GM21737 (cell line): ENCODE data around the gene C16orf74.

Experiments used
- ATAC-seq: cut with Tn5 transposase; IDR thresholded peaks from one replicate; pipeline ENCODE4 v1.9.1; 2021; ENCODE audit warnings: mild to moderate bottlenecking, moderate library complexity; ENCODE audit not compliant: unreplicated experiment

C16orf74 gene

GRCh38 chr16:85677383-85677967 lies 73.4 kb downstream of the C16orf74 start:
- no peak for ATAC-seq

- ATAC-seq, result no peak
These were observed 74.4 kb downstream of the C16orf74 start for GRCh38 chr16:85676466-85676865.

GRCh38 chr16:85675251-85675874 lies 75.5 kb downstream of the C16orf74 start:
- no peak for ATAC-seq

- no peak for ATAC-seq
These were observed 76.1 kb downstream of the C16orf74 start for GRCh38 chr16:85674828-85675227.

GRCh38 chr16:85674418-85674755 lies 76.5 kb downstream of the C16orf74 start:
- no peak for ATAC-seq

DNA sequence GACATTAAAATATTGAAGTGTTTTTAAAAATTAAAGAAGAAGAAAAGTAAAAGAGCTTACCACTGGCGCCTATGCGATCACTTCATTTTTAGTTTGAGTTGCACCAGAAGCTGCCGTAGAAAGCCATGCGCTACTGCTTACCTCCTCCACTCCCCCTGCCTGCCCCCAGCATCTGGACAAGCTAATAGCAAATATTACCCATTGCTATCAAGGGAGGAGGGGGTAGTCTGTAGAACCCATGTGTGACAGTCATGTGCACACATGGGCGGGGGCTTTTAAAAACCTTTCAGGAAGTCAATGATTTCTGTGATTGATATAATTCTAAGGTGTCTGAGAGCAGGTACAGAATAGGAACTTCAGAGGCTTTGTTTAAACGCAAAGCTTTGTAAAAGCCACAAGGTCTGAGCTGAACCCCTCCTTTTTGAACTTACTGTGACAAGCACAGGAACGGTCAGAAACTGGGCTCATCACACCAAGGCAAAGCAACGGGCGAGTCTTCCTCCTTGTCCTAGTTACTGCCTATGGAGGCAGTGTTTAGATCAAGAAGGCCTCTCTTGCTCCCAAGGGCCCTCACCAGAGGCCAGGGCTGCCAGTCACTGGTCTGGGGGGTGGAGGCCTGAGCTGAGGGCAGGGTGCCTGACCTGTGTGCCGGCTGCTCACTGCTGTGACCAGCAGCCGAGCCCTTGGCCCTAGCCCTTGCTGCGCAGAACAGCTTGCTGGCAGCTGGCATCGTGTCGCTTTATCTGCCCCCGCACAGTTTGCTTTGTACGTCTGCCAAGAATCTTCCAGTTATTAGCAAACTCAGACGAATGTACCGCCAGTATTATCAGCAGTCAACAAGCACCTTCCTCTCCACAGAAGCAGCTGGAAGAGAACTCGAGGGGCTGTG lies 77.1 kb downstream of the C16orf74 start:
- ATAC-seq, result no peak

DNA sequence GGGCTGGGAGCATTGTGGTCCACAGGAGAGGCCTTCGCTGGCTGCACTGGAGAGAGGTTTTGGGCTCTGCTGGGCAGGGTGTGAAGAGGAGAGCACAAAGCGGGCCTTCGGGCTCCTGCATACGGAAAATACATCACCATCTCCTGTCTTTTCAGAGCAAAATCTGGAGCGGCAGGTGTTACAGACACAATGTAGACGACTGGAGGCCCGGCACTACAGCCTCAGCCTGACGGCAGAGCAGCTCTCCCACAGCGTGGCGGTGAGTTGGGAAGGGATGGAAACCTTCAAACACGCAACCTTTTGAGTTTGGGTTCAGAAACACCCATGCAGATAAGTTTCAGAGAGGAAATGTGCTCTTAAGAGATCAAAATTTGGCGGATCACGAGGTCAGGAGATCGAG lies 80.1 kb downstream of the C16orf74 start:
- no peak for ATAC-seq

GRCh38 chr16:85668676-85669424 lies 82.0 kb downstream of the C16orf74 start:
- no peak for ATAC-seq

DNA sequence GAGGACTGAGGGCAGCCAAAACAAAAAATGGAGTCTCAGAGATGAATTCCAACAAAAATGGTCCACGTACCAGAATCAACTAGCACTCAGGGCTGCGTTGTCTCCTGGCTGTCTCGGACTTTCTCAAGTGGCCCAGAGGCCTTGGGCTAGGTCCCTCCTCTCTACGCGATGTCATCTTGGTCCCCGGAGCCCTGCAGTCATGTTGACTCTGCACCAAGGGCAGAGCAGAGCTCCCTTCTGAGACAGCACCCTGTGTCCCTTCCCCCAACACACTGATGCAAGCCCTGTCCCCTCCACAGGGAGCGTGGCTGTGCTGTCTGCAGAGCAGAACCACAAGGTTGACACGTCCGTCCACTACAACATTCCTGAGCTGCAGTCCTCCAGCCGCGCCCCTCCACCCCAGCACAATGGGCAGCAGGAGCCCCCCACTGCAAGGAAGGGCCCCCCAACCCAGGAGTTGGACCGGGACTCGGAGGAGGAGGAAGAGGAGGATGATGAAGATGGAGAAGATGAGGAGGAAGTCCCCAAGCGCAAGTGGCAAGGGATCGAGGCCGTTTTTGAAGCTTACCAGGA lies 83.0 kb downstream of the C16orf74 start:
- no peak for ATAC-seq

GRCh38 chr16:85667261-85667660 lies 83.6 kb downstream of the C16orf74 start:
- ATAC-seq, result no peak

DNA sequence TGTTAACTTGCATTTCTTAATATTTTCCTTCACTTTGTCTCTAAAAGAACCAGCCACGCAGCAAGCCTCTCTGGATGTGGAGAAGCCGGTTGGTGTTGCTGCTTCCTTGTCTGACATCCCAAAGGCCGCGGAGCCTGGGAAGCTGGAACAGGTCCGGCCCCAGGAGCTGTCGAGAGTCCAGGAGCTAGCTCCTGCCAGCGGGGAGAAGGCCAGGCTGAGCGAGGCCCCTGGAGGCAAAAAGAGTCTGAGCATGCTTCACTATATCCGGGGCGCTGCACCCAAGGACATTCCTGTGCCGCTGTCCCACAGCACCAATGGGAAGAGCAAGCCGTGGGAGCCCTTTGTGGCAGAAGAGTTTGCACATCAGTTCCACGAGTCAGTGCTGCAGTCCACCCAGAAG lies 85.0 kb downstream of the C16orf74 start:
- no peak for ATAC-seq

DNA sequence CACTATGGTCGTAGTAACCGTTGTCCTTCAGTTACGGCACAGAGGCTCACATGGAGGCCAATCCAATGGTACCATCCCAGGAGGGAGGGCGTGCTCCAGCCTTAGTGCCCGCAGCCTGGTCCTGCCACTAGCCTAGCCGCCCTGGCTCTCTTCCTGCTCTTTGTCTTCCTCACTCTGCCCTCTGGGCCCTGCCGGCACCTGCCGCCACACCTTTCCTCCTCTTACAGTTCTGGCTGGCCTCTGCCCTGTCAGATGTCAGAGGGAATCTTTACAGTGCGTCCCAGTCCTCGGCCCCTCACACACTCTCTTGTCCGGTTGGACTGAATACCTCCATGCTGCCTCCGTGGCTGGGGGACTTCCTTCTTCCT lies 85.5 kb downstream of the C16orf74 start:
- ATAC-seq, result no peak

GRCh38 chr16:85664580-85665372 lies 86.1 kb downstream of the C16orf74 start:
- ATAC-seq, result no peak

DNA sequence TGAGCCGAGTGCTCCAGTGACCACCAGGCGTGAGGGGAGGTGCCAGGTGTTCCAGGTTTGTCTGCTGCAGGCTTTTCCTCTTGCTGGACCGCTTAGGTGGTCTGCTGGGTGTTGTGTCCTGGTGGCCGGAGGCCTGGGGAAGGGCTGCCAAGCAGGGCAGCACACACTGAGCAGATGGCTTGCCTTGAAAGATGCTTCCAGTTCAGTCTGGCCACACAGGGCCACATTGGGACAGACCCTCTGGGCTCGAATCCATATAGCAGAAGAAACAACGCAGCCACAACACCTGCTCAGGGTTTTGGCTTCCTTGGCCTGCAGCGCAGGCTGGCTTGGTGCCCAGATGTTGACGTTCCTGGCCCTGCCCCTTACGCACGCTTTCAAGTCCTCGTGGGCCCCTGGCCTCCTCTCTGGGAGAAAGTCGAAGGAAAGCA lies 87.0 kb downstream of the C16orf74 start:
- ATAC-seq, result no peak

DNA sequence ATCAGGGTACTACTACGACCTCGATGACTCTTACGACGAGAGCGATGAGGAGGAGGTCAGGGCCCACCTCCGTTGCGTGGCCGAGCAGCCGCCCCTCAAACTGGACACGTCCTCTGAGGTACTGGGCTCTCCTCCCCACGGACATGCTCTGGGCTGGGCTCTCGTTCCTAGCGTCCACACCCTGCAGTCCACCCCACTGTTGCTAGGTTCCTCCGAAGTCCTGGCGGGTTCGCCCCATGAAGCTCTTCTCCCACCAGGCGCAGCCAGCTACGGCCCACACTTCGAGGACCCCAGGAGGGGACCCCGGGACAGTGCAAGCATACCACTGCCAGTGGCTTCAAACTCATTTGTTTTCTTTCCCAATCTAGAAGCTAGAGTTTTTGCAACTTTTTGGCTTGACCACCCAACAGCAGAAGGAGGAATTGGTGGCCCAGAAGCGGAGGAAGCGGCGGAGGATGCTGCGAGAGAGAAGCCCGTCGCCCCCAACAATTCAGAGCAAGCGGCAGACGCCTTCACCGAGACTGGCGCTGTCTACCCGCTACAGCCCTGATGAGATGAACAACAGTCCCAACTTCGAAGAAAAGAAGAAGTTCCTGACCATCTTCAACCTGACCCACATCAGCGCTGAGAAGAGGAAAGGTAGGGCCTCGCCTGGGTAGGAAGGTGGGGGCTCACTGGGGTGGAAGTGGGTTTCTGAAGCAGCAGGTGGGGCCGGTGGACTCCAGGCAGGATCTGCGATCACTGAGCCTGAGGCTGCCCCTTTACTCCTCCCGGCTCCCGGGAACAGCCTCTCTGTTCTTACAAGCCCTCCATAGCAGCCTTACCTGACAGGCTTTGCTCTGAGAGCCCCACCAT lies 87.7 kb downstream of the C16orf74 start:
- no peak for ATAC-seq

DNA sequence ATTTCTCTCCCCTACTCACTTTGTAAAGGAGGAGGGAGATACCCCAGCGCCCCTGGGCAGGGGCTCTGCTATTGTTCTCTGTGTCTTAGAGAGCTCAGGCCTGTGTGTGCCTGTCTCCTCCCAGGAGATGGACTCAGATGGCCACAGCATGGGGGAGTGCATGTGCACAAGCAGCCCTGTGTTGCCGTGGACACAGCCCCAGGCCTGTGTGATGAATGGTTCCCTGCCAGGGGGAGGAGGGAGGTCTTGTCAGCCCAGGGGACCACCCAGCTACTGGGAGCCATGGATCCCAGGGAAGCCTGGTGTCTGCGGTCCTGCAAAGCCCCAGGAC lies 88.4 kb downstream of the C16orf74 start:
- no peak for ATAC-seq

GRCh38 chr16:85661740-85662481 lies 89.0 kb downstream of the C16orf74 start:
- ATAC-seq, result no peak

DNA sequence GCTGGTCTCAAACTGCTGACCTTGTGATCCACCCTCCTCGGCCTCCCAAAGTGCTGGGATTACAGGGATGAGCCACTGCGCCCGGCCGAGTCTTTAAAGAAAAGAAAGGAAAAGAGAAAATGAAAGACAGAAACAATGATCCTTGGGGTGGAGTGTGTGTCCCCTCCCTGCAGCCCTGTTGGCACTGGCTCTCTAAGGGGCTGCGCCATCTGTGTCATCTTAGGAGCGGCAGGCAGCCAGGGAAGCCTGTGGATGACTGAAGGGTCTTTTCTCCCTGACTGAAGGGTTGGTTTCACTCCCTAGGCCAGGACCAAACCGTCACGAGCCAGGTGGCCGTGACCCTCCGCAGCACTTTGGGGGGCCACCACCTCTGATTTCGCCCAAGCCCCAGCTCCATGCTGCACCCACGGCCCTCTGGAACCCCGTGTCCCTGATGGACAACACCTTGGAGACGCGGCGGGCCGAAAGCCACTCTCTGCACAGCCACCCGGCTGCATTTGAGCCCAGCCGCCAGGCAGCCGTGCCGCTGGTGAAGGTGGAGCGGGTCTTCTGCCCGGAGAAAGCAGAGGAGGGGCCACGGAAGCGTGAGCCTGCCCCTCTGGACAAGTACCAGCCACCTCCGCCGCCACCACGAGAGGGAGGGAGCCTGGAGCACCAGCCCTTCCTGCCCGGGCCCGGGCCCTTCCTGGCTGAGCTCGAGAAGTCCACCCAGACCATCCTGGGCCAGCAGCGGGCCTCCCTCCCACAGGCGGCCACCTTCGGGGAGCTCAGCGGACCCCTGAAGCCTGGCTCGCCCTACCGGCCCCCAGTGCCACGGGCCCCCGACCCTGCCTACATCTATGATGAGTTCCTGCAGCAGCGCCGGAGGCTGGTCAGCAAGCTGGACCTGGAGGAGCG lies 89.8 kb downstream of the C16orf74 start:
- no peak for ATAC-seq
